Measurements from ENCODE around the gene GNAS-AS1. TPM values are rescaled to one million over a fixed set of nuclear protein-coding genes. Genes with fewer than 3 reads are reported as not detected.

GNAS-AS1 gene
- total and polyA plus RNA-seq, 10 of the 15 experiments (the other 5 are each of a cell fraction or from before 2014, with no cell fraction given), result 0.06 to 2.7 (median 1.2) TPM

DNA sequence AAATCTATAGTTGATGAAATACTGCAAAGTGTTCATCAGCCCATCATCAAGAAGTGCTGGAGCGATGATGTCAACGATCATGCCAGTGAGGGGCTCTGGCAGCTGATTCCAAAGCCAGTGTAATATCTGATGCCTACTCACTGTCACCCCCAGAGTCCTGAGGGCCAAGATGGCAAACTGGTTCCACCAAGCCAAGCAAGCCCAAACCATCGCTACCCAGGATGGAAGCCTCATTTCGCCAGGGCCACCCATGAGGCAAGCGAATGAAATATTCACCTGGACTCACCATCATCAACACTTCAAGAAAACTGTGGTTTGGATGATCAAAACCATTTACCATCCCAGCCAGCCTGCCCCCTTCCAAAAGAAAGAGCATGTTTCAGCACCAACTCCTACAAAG is 76.5 kb downstream of the GNAS-AS1 start:
- ChIA-PET POLR2A (no interaction called here), SMC1A (ENCODE audit: uncharacterized antibody, unreplicated experiment) (no interaction called here), RAD21 (ENCODE audit: unreplicated experiment) (no interaction called here), CTCF (no interaction called here)
- no peaks in the 10 kb centered on the region for H3K79me2 ChIP-seq (ENCODE audit: control insufficient read depth, insufficient read depth, low read length)
- no peaks in the 10 kb centered on the region for H3K36me3 ChIP-seq (ENCODE audit: control insufficient read depth in 2 of 2, insufficient read depth in 2 of 2, low read length in 1 of 2)
- H2AFZ ChIP-seq (ENCODE audit: control insufficient read depth, low read depth, low read length), result no peak overlapping the region
- H4K20me1 ChIP-seq (ENCODE audit: control insufficient read depth, insufficient read depth), result no peaks in the 10 kb centered on the region
- H3K27ac ChIP-seq (ENCODE audit: control insufficient read depth, insufficient read depth), result no peak overlapping the region
- no peaks in the 10 kb centered on the region for H3K4me1 ChIP-seq (ENCODE audit: control insufficient read depth, insufficient read depth, low read length)
- WGBS (ENCODE audit: insufficient coverage, insufficient replicate concordance, low lambda C conversion rate, missing lambda C conversion rate), result 47% methylated on average over 5 of the region's 5 CpGs
- FAIRE-seq (no peak), DNase-seq (ENCODE audit: low read depth, low spot score) (no peak), ATAC-seq (no peak)
- H3K4me2 ChIP-seq (ENCODE audit: control insufficient read depth, insufficient read depth), result no peak overlapping the region
- in situ Hi-C loops (cut with MboI), result no loop called here
- BruUV-seq (replicated peaks), result no TSS peak
- H3K4me3 ChIP-seq, result no peak overlapping the region
- peaks cover 0 to 4% of the 10 kb centered on the region in 2 experiments; a peak in 2 of 4 replicates for H3K27me3 ChIP-seq (replicated peaks in 1 of 2; ENCODE audit: control insufficient read depth in 2 of 2, insufficient read depth in 2 of 2, low read length in 1 of 2)
- no peaks in the 10 kb centered on the region for H3K9me3 ChIP-seq (replicated peaks; ENCODE audit: control insufficient read depth, insufficient read depth, low read length)
- no peak overlapping the region for H3K9ac ChIP-seq (ENCODE audit: control insufficient read depth, insufficient read depth, low read length)
- no peak for TF ChIP-seq TCF12 (IDR thresholded peaks at IDR 0.05; ENCODE audit: low read depth, low read length)
- TF ChIP-seq, protein P1, sequence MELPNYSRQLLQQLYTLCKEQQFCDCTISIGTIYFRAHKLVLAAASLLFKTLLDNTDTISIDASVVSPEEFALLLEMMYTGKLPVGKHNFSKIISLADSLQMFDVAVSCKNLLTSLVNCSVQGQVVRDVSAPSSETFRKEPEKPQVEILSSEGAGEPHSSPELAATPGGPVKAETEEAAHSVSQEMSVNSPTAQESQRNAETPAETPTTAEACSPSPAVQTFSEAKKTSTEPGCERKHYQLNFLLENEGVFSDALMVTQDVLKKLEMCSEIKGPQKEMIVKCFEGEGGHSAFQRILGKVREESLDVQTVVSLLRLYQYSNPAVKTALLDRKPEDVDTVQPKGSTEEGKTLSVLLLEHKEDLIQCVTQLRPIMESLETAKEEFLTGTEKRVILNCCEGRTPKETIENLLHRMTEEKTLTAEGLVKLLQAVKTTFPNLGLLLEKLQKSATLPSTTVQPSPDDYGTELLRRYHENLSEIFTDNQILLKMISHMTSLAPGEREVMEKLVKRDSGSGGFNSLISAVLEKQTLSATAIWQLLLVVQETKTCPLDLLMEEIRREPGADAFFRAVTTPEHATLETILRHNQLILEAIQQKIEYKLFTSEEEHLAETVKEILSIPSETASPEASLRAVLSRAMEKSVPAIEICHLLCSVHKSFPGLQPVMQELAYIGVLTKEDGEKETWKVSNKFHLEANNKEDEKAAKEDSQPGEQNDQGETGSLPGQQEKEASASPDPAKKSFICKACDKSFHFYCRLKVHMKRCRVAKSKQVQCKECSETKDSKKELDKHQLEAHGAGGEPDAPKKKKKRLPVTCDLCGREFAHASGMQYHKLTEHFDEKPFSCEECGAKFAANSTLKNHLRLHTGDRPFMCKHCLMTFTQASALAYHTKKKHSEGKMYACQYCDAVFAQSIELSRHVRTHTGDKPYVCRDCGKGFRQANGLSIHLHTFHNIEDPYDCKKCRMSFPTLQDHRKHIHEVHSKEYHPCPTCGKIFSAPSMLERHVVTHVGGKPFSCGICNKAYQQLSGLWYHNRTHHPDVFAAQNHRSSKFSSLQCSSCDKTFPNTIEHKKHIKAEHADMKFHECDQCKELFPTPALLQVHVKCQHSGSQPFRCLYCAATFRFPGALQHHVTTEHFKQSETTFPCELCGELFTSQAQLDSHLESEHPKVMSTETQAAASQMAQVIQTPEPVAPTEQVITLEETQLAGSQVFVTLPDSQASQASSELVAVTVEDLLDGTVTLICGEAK (IDR thresholded peaks at IDR 0.05; ENCODE audit: borderline replicate concordance), result no peak
- TF ChIP-seq CEBPB (IDR thresholded peaks at IDR 0.05; ENCODE audit: borderline replicate concordance in 1 of 2, low read depth in 2 of 2, low read length in 2 of 2), result no peak
- no peak for TF ChIP-seq NR2C2 (IDR thresholded peaks at IDR 0.05; ENCODE audit: borderline replicate concordance, control insufficient read depth, insufficient read length, low read depth)
- TF ChIP-seq NR2C1 (IDR thresholded peaks at IDR 0.05), result no peak
- TF ChIP-seq JUNB (IDR thresholded peaks at IDR 0.05), result no peak
- no peak for TF ChIP-seq GABPA (IDR thresholded peaks at IDR 0.05; ENCODE audit: low read depth)
- TF ChIP-seq CBX3 (IDR thresholded peaks at IDR 0.05; ENCODE audit: borderline replicate concordance, low read depth), result no peak
- TF ChIP-seq RAD21 (IDR thresholded peaks at IDR 0.05; ENCODE audit: insufficient read depth, low read depth, low read length), result no peak
- TF ChIP-seq CUX1 (IDR thresholded peaks at IDR 0.05; ENCODE audit: insufficient replicate concordance, low read depth, low read length), result no peak
- no peak for TF ChIP-seq CHD1 (IDR thresholded peaks at IDR 0.05; ENCODE audit: low read depth, low read length)
- no peak for TF ChIP-seq RB1 (IDR thresholded peaks at IDR 0.05; ENCODE audit: borderline replicate concordance)
- TF ChIP-seq, protein P2, sequence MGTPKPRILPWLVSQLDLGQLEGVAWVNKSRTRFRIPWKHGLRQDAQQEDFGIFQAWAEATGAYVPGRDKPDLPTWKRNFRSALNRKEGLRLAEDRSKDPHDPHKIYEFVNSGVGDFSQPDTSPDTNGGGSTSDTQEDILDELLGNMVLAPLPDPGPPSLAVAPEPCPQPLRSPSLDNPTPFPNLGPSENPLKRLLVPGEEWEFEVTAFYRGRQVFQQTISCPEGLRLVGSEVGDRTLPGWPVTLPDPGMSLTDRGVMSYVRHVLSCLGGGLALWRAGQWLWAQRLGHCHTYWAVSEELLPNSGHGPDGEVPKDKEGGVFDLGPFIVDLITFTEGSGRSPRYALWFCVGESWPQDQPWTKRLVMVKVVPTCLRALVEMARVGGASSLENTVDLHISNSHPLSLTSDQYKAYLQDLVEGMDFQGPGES (IDR thresholded peaks at IDR 0.05), result no peak
- intact Hi-C loops (cut with micrococcal nuclease; ENCODE audit: unreplicated experiment), result no loop called here
